Subcutaneous adipose tissue (tissue), 4 donors: ENCODE results near the gene CDH5. TPM values are rescaled to one million over a fixed set of nuclear protein-coding genes. Genes with fewer than 3 reads are reported as not detected.

Source experiments
- total RNA-seq, 4 donors: library from RNA; depleted of rRNA; stranded (reverse); fragments of >200 nt; gene quantifications; one replicate each; pipeline ENCODE4 v1.1.0, GENCODE V29; 2016
- TF ChIP-seq, protein P1 (sequence below): fragments of 450-650 bp; IDR thresholded peaks from one replicate; pipeline ENCODE4 v1.5.1; 2016; ENCODE audit warnings: low read depth, mild to moderate bottlenecking, control low read depth, antibody characterized with exemption, moderate library complexity

CDH5 gene
- total RNA-seq, 4 donors from 2014 or later: 28.7 to 155 (median 43.2) TPM

DNA sequence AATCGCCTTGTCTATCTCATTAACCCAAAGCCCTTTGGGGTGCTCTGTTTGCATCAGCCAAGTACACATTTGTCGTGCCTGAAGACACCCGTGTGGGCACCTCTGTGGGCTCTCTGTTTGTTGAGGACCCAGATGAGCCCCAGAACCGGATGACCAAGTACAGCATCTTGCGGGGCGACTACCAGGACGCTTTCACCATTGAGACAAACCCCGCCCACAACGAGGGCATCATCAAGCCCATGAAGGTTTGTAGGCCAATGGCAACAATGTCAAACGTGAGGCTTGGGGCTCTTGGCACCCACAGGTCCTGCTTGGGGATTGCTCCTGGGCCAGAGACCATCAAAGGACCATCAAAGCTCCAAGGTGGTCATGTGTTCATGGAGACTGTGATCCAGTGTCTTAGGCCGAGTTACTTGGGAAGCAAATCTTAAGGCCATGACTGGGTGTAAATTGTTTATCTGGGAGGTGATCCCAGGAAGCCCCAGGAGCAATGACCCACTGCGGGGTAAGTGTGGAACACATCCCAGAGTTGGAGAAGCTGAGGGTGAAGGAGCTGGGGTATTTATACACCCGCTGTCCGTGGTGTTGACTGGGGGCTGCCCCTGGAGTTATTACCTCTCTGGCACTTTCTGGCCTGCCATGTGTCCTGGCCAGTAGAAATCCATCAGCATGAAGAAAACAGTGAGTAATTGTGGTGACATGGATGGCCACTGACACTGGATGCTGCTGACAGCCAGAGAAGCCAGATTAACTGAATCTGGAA, 24.0 kb downstream of the CDH5 start:
- TF ChIP-seq, protein P1, sequence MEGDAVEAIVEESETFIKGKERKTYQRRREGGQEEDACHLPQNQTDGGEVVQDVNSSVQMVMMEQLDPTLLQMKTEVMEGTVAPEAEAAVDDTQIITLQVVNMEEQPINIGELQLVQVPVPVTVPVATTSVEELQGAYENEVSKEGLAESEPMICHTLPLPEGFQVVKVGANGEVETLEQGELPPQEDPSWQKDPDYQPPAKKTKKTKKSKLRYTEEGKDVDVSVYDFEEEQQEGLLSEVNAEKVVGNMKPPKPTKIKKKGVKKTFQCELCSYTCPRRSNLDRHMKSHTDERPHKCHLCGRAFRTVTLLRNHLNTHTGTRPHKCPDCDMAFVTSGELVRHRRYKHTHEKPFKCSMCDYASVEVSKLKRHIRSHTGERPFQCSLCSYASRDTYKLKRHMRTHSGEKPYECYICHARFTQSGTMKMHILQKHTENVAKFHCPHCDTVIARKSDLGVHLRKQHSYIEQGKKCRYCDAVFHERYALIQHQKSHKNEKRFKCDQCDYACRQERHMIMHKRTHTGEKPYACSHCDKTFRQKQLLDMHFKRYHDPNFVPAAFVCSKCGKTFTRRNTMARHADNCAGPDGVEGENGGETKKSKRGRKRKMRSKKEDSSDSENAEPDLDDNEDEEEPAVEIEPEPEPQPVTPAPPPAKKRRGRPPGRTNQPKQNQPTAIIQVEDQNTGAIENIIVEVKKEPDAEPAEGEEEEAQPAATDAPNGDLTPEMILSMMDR: no peak

DNA sequence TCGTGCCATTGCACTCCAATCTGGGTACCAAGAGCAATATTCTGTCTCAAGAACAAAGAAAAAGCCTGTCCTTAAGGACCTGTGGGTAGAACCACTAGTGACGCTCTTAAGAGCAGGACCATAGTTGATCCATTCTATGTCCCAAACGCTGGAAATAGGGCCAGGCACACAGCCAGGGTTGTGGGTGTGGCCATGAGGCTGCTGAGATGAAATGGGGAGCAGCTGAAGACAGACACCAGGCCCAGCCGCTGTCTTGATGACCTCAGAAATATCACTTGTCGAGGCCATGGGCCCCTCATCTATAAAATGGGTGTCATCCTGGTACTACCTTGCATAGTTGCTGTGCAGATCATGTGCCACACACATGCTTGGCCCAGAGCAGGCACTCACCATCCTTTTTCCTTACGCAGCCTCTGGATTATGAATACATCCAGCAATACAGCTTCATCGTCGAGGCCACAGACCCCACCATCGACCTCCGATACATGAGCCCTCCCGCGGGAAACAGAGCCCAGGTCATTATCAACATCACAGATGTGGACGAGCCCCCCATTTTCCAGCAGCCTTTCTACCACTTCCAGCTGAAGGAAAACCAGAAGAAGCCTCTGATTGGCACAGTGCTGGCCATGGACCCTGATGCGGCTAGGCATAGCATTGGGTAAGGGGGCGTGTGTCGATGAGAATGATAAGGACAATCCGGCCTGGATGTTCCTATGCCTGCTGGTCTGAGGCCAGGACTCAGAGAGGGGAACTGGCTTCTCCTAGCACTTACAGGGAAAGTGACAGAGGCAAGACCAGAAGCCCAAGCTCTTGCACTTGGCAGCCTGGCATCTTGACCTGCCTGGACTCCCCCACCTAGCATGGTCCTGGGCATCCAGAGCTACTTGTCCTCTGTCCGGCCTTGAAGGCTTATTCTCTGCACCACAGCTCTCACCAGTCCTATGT, 25.5 kb downstream of the CDH5 start:
- TF ChIP-seq, protein P1: no peak

DNA sequence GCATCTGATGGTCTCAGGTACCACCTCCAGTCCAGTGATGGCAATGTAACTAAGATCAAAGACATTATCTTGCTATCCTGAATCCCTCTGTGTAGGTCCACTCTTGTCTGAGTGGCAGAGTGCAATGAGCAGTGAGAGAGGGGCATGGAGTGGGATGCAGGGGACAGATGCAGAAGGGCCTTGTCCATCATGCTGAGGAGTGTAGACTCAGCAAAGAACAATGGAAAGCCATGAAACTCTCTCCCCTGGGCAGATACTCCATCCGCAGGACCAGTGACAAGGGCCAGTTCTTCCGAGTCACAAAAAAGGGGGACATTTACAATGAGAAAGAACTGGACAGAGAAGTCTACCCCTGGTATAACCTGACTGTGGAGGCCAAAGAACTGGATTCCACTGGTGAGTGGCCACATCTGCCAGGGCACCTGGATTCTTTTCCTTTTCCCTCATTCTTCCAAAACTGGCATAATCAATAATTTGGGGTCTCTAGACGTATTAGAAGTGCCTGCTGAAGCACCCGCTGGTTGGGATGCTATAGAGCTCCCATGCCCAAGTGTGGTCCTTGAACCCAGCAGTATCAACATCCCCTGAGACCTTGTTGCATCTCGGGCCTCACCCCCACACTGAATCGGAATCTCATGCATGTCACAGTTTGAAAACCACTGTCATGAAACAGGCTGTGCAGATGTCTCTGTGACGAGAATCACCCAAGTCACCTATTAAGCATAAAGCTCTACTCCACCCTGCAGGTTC, 29.5 kb downstream of the CDH5 start:
- TF ChIP-seq, protein P1: no peak

DNA sequence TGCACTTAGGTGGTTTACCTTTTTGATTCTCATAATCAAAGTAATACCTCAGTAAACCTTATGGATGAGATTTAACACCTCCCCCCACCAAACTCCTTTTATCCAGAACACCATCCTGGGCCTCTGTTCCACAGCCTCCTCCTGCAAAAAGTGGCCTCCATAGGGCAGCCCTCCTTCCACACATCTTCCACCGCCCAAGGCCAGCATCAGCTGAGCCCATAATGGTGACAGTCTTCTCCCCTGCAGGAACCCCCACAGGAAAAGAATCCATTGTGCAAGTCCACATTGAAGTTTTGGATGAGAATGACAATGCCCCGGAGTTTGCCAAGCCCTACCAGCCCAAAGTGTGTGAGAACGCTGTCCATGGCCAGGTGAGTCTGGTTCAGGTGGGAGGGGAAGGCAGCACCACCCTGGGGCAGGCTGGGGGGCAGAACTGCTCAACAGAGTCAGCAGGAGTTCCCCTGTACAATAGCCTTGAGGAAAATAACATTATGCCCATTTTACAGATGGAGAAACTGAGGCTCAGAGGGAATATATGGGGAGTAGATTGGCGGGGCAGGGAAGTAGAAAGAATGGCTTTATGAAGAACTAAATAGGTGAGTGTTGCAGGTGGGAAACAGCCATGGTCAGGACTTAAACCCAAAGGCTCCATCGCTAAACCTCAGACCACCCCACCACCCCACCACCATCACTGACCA, 31.4 kb downstream of the CDH5 start:
- TF ChIP-seq, protein P1: no peak

DNA sequence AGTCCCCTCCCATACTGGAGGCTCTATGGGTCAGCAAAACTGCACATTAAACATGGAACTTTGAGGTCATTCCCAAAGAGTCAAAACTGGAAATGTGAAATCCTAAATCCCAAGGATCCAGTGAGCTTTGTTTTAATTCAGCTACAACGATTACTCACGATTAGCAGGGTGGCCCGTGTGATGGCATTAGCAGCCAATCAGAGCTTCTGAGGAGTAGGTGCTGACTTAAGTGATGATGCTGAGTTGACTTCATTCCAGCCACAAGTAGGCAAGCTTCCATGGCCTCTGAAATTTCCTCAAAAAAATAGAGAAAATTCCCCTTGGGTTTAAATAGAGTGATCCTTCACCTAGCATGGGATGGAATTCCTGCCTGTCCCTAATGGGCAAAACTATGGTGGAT, 32.5 kb downstream of the CDH5 start:
- TF ChIP-seq, protein P1: no peak

DNA sequence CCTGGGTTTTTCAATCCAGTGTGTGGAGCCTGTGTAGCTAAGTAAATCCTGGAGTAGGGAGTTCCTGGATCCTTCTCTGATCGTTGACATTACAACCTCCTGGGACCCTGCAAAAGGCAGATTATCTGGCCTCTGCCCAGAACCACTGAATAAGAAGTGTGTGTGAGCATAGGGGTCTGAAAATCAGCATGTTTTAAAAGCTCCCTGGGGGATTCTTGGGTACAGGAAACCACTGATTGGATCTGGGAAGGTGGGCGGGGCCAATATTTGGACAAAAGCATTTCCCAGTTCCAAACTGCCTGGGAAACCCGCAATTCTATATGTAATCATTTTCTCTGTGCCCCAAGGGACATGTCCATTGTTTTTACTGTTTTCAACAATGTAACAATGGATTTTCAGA, 33.4 kb downstream of the CDH5 start:
- TF ChIP-seq, protein P1: no peak
